GM18907 (cell line): ENCODE measurements around the gene P4HA2.

Experiments
- ATAC-seq: cut with Tn5 transposase; IDR thresholded peaks from one replicate; pipeline ENCODE4 v1.9.1; 2021; ENCODE audit warnings: mild to moderate bottlenecking, moderate library complexity; ENCODE audit not compliant: unreplicated experiment

Gene P4HA2

GRCh38 chr5:132227485-132228240 lies at the start of gene P4HA2:
P4HA2 (minus strand) TSS chr5:132227853; CDS start chr5:132218626, 9,227 bp downstream.
- ATAC-seq: peak; percentile 90

DNA sequence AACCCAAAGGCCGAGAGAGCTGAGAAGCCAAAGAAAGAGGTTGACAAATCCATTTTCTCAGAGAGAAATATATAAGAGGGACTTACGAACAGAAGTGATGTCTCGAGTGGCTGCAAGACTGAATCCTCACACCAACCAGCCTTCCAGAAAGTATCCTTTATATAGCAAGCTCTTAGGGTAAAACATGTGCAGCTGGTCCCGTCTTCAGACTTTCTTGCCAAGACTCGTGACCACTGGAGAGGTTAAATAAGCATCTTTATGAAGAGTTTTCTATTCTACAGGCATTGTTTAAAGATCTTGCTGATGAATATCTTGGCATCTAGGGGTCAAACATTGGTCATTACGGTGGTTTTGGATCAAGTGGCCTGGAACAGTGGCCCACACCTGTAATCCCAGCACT lies 49.6 kb upstream of the P4HA2 start:
- ATAC-seq: no peak

DNA sequence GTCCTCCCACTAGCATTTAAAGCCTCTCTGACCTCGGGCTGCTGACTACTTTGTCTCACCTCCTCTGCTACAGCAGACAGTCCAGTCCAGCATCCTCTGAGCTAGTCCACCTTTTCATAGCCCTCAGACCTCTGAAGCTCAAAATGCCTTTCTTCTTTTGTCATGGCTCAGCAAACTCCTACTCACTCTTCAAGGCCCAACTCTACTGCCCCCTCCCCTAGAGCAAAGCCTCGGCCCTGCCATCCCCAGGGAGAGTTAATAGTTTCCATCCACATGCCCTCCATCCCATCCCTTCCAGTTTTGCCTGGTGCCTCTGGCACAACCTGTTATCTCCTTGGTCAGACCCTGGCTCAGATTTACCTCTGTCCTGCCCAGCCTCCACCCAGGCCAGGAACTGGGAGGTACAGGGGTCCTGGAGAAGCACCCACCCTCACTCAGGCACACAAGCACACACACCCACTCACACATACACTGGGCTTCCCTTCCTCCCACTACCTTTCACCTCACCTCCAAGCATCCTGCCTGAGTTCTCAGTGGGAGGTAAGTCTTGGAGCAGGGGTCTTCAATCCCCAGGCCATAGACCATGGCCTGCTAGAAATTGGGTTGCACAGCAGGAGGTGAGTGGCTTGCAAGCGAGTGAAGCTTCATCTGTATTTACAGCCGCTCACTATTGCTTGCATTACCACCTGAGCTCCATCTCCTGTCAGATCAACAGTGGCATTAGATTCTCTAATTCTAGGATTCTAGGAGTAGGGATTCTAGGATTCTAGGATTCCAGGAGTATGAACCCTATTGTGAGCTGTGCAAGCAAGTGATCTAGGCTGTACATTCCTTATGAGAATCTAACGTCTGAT lies 47.9 kb upstream of the P4HA2 start:
- ATAC-seq: no peak

- ATAC-seq: no peak
Observed at GRCh38 chr5:132274050-132274792, 46.6 kb upstream of the P4HA2 start.

DNA sequence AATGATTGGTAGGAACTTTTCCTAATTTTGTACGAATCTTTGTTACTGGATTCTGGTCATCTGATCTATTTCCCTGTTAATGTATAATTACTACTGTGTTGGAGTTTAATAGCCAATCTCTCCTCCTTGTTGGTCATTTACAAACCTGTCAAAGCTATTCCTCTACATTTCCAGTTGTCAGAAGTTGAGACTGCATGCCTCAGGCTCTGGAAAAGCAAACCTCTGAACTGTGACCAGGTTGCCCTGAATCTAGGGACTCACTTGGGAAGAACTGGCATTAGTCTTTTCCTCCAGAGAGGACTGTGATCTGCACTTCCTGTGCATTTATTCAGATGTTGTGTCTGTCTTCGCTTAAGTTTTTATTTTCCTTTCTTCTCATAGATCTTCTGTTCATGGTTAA lies 46.0 kb upstream of the P4HA2 start:
- no peak for ATAC-seq

- no peak for ATAC-seq
Observed at GRCh38 chr5:132272311-132273210, 44.9 kb upstream of the P4HA2 start.

- ATAC-seq: no peak
Observed at GRCh38 chr5:132271251-132272246, 43.9 kb upstream of the P4HA2 start.

GRCh38 chr5:132270706-132271105 lies 43.1 kb upstream of the P4HA2 start:
- no peak for ATAC-seq

- ATAC-seq: no peak
Observed at GRCh38 chr5:132270335-132270665, 42.6 kb upstream of the P4HA2 start.

- ATAC-seq: no peak
Observed at GRCh38 chr5:132269635-132270334, 42.1 kb upstream of the P4HA2 start.

- ATAC-seq: peak; percentile 74
Observed at GRCh38 chr5:132268769-132269551, 41.3 kb upstream of the P4HA2 start.

- peak; percentile 38 for ATAC-seq
Observed at GRCh38 chr5:132267931-132268768, 40.5 kb upstream of the P4HA2 start.

DNA sequence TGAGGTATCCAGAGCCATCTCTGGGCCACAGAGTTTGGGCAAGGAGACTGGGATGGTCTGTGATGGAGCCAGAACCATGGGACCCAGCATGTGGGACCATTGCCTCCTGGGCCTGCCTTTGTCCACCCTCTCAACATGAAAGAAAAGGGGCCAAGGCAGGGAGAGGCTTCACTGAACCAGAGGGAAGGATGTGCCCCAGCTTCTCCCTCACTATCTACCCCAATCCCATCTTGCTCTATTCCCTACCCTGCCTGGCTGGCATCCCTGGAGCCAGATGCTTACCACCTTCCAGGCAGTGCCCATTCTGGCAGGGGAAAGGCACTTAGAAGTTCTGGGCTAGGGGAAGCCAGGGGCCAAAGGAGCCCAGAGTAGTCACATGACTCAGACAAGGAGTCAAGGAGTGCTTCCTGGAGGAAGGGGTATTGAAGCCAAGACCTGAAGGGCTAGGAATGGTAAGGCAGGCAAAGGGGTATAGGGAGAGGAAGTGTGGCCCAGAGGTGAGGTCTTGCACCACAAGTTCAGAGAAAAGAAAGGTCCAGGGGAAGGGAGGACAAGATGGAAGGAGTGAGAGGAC lies 39.6 kb upstream of the P4HA2 start:
- no peak for ATAC-seq

- ATAC-seq: no peak
Observed at GRCh38 chr5:132266836-132267160, 39.1 kb upstream of the P4HA2 start.

GRCh38 chr5:132266031-132266835 lies 38.6 kb upstream of the P4HA2 start:
- ATAC-seq: no peak
